ENCODE measurements around the gene KIF21B. TPM values are rescaled to one million over a fixed set of nuclear protein-coding genes. Genes with fewer than 3 reads are reported as not detected.

KIF21B gene
- total RNA-seq, 1 experiment from 2014 or later, result 2.6 TPM

- intact Hi-C loops (cut with micrococcal nuclease; ENCODE audit: unreplicated experiment), result no loop called here
- Histone ChIP-seq H3K27me3 (replicated peaks; ENCODE audit: control insufficient read depth, insufficient read depth, low read length) (no peaks in the 10 kb centered on the region), H3K36me3 (ENCODE audit: control insufficient read depth, insufficient read depth, low read length) (no peaks in the 10 kb centered on the region), H3K4me1 (no peaks in the 10 kb centered on the region), H3K9me3 (no peaks in the 10 kb centered on the region), H3K4me3 (ENCODE audit: low read depth, low read length) (no peak overlapping the region)
- H3K9me3 Mint-ChIP-seq (ENCODE audit: unreplicated experiment), result no peaks in the 10 kb centered on the region
- DNase-seq, result no peak
- no peaks in the 10 kb centered on the region for H3K4me1 Mint-ChIP-seq (ENCODE audit: low read depth, unreplicated experiment)
- no peaks in the 10 kb centered on the region for H3K27me3 Mint-ChIP-seq (ENCODE audit: insufficient read depth, unreplicated experiment)
- BruUV-seq (replicated peaks), result no TSS peak
- H3K36me3 Mint-ChIP-seq (ENCODE audit: insufficient read depth, unreplicated experiment), result no peaks in the 10 kb centered on the region
- CTCF ChIA-PET, result interaction anchor here (1.1 kb wide), 2 partner anchors 11 to 64 kb away, joined by 3 to 6 read pairs; no protein-coding TSS in a partner anchor
- H3K27ac Mint-ChIP-seq (ENCODE audit: unreplicated experiment), result no peak overlapping the region
- POLR2A ChIA-PET, result interaction anchor here (0.5 kb wide), 1 partner anchor 141 kb away, joined by 5 read pairs; no protein-coding TSS in a partner anchor
- H3K4me3 Mint-ChIP-seq (ENCODE audit: unreplicated experiment), result no peak overlapping the region
- TF ChIP-seq, protein P1, sequence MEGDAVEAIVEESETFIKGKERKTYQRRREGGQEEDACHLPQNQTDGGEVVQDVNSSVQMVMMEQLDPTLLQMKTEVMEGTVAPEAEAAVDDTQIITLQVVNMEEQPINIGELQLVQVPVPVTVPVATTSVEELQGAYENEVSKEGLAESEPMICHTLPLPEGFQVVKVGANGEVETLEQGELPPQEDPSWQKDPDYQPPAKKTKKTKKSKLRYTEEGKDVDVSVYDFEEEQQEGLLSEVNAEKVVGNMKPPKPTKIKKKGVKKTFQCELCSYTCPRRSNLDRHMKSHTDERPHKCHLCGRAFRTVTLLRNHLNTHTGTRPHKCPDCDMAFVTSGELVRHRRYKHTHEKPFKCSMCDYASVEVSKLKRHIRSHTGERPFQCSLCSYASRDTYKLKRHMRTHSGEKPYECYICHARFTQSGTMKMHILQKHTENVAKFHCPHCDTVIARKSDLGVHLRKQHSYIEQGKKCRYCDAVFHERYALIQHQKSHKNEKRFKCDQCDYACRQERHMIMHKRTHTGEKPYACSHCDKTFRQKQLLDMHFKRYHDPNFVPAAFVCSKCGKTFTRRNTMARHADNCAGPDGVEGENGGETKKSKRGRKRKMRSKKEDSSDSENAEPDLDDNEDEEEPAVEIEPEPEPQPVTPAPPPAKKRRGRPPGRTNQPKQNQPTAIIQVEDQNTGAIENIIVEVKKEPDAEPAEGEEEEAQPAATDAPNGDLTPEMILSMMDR (IDR thresholded peaks at IDR 0.05; ENCODE audit: insufficient read depth in 1 of 2, low read depth in 1 of 2, low read length in 1 of 2, severe bottlenecking in 1 of 2, unreplicated experiment in 1 of 2), result no peak
Measured at GRCh38 chr1:201036188-201036842, 12.8 kb upstream of the KIF21B start.

DNA sequence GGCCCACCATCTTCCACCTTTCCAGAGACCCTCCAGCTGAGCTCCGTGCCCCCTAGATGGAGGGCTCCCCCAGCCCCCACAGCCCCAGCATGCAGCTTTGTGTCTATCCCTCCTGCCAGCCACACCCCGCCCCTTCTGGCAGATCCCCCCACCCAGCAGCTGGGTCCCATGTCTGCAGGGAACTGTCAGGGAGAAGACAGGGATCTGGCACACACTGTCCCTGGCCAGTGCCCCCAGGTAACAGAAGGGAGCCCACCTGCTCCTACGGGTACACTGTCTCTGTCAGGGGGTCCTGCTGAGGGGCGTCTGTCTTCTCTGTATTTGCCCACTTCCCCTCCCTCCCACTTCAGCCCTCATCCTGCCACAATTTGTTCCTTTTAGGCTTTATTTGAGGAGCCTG, 11.2 kb upstream of the KIF21B start:
- Histone ChIP-seq H3K9me3 (no peaks in the 10 kb centered on the region), H3K36me3 (ENCODE audit: control insufficient read depth, insufficient read depth, low read length) (no peaks in the 10 kb centered on the region), H3K4me3 (ENCODE audit: low read depth, low read length) (no peak overlapping the region), H3K27me3 (replicated peaks; ENCODE audit: control insufficient read depth, insufficient read depth, low read length) (no peaks in the 10 kb centered on the region), H3K4me1 (no peaks in the 10 kb centered on the region)
- Mint-ChIP-seq H3K9me3 (ENCODE audit: unreplicated experiment) (no peaks in the 10 kb centered on the region), H3K4me3 (ENCODE audit: unreplicated experiment) (no peak overlapping the region), H3K27me3 (ENCODE audit: insufficient read depth, unreplicated experiment) (peaks cover 2% of the 10 kb centered on the region), H3K27ac (ENCODE audit: unreplicated experiment) (no peak overlapping the region), H3K4me1 (ENCODE audit: low read depth, unreplicated experiment) (no peaks in the 10 kb centered on the region), H3K36me3 (ENCODE audit: insufficient read depth, unreplicated experiment) (no peaks in the 10 kb centered on the region)
- POLR2A ChIA-PET, result no interaction called here
- DNase-seq, result no peak
- BruUV-seq (replicated peaks), result no TSS peak
- CTCF ChIA-PET, result no interaction called here
- intact Hi-C loops (cut with micrococcal nuclease; ENCODE audit: unreplicated experiment), result no loop called here
- TF ChIP-seq, protein P1 (IDR thresholded peaks at IDR 0.05; ENCODE audit: insufficient read depth in 1 of 2, low read depth in 1 of 2, low read length in 1 of 2, severe bottlenecking in 1 of 2, unreplicated experiment in 1 of 2), result no peak

- peaks cover 2% of the 10 kb centered on the region for H3K27me3 Mint-ChIP-seq (ENCODE audit: insufficient read depth, unreplicated experiment)
- DNase-seq, result no peak
- intact Hi-C loops (cut with micrococcal nuclease; ENCODE audit: unreplicated experiment), result no loop called here
- no peak overlapping the region for H3K27ac Mint-ChIP-seq (ENCODE audit: unreplicated experiment)
- TF ChIP-seq, protein P1 (IDR thresholded peaks at IDR 0.05; ENCODE audit: insufficient read depth in 1 of 2, low read depth in 1 of 2, low read length in 1 of 2, severe bottlenecking in 1 of 2, unreplicated experiment in 1 of 2), result no peak
- H3K4me3 Mint-ChIP-seq (ENCODE audit: unreplicated experiment), result no peak overlapping the region
- H3K9me3 ChIP-seq, result no peaks in the 10 kb centered on the region
- no peaks in the 10 kb centered on the region for H3K4me1 ChIP-seq
- ChIA-PET CTCF (no interaction called here), POLR2A (no interaction called here)
- no peaks in the 10 kb centered on the region for H3K36me3 Mint-ChIP-seq (ENCODE audit: insufficient read depth, unreplicated experiment)
- no peak overlapping the region for H3K4me3 ChIP-seq (ENCODE audit: low read depth, low read length)
- H3K9me3 Mint-ChIP-seq (ENCODE audit: unreplicated experiment), result no peaks in the 10 kb centered on the region
- H3K4me1 Mint-ChIP-seq (ENCODE audit: low read depth, unreplicated experiment), result no peaks in the 10 kb centered on the region
- no peaks in the 10 kb centered on the region for H3K27me3 ChIP-seq (replicated peaks; ENCODE audit: control insufficient read depth, insufficient read depth, low read length)
- no peaks in the 10 kb centered on the region for H3K36me3 ChIP-seq (ENCODE audit: control insufficient read depth, insufficient read depth, low read length)
- BruUV-seq (replicated peaks), result no TSS peak
Measured at GRCh38 chr1:201032408-201032807, 8.9 kb upstream of the KIF21B start.
